GM18861 (cell line): ENCODE measurements around the gene FBN2.
"Not testable (repeated sequence)": the region's sequence is repeated elsewhere in the genome, so short reads cannot be mapped to it uniquely, and the experiment has no call there.

Experiments used
- ATAC-seq: cut with Tn5 transposase; IDR thresholded peaks from one replicate; pipeline ENCODE4 v1.9.1; 2021; ENCODE audit not compliant: unreplicated experiment

Gene FBN2

GRCh38 chr5:128366147-128366546 is 171.9 kb downstream of the FBN2 start:
- ATAC-seq = no peak

- ATAC-seq = no peak
Measured at GRCh38 chr5:128362370-128362769, 175.7 kb downstream of the FBN2 start.

- no peak for ATAC-seq
Measured at GRCh38 chr5:128358826-128359225, 179.2 kb downstream of the FBN2 start.

- no peak for ATAC-seq
Measured at GRCh38 chr5:128357226-128357625, 180.8 kb downstream of the FBN2 start.

- ATAC-seq = no peak
Measured at GRCh38 chr5:128355961-128356360, 182.1 kb downstream of the FBN2 start.

GRCh38 chr5:128353441-128354107 is 184.5 kb downstream of the FBN2 start:
- ATAC-seq = no peak

- ATAC-seq = no peak
Measured at GRCh38 chr5:128350705-128351104, 187.3 kb downstream of the FBN2 start.

- no peak for ATAC-seq
Measured at GRCh38 chr5:128349044-128349858, 188.8 kb downstream of the FBN2 start.

GRCh38 chr5:128346038-128346437 is 192.0 kb downstream of the FBN2 start:
- ATAC-seq = no peak

GRCh38 chr5:128345247-128345646 is 192.8 kb downstream of the FBN2 start:
- no peak for ATAC-seq

GRCh38 chr5:128343168-128343567 is 194.9 kb downstream of the FBN2 start:
- no peak for ATAC-seq

GRCh38 chr5:128341056-128341455 is 197.0 kb downstream of the FBN2 start:
- no peak for ATAC-seq

- ATAC-seq = no peak
Measured at GRCh38 chr5:128340648-128341047, 197.4 kb downstream of the FBN2 start.

- ATAC-seq = no peak
Measured at GRCh38 chr5:128339585-128339984, 198.5 kb downstream of the FBN2 start.

GRCh38 chr5:128338649-128339048 is 199.4 kb downstream of the FBN2 start:
- no peak for ATAC-seq

- ATAC-seq = no peak
Measured at GRCh38 chr5:128335339-128335738, 202.7 kb downstream of the FBN2 start.

- ATAC-seq = no peak
Measured at GRCh38 chr5:128334010-128334716, 203.9 kb downstream of the FBN2 start.

- no peak for ATAC-seq
Measured at GRCh38 chr5:128331261-128331660, 206.8 kb downstream of the FBN2 start.

- ATAC-seq = no peak
Measured at GRCh38 chr5:128329386-128329939, 208.6 kb downstream of the FBN2 start.

- ATAC-seq = no peak
Measured at GRCh38 chr5:128328446-128328845, 209.6 kb downstream of the FBN2 start.

- ATAC-seq = no peak
Measured at GRCh38 chr5:128328007-128328406, 210.0 kb downstream of the FBN2 start.

GRCh38 chr5:128321418-128321817 is 216.6 kb downstream of the FBN2 start:
- not testable (repeated sequence) for ATAC-seq
